Kidney (tissue), 22 donors: ENCODE results near the gene SLC7A6. TPM values are rescaled to one million over a fixed set of nuclear protein-coding genes. Genes with fewer than 3 reads are reported as not detected.

ENCODE experiments used
- DNase-seq, 5 donors: peaks; one replicate each; pipeline ENCODE4 v3.0.0-alpha.2; 2013 to 2020
- FAIRE-seq: peaks from 2 replicates; lab custom pipeline; 2012; peaks lifted over from hg19 to GRCh38; lab: Jason Lieb, UNC
- H3K27ac ChIP-seq, 2 donors: one replicate each; pipeline ENCODE4 v1.7.0; 2013; ENCODE audit warnings: low read depth in 2 of 2, low read length in 2 of 2, inconsistent platforms in 1 of 2
- H3K27me3 ChIP-seq: one replicate; pipeline ENCODE4 v1.7.1; 2013; ENCODE audit warnings: low read length, inconsistent platforms; ENCODE audit not compliant: control insufficient read depth, insufficient read depth
- H3K36me3 ChIP-seq, 3 donors: one replicate each; pipeline versions ENCODE4 v1.7.0 to v1.7.1; 2013; ENCODE audit warnings: low read length in 3 of 3, control low read depth in 1 of 3, inconsistent platforms in 1 of 3; ENCODE audit not compliant: insufficient read depth in 3 of 3, control insufficient read depth in 2 of 3
- H3K4me1 ChIP-seq, 3 donors: one replicate each; pipeline versions ENCODE4 v1.7.0 to v1.7.1; 2013; ENCODE audit warnings: low read length in 3 of 3, inconsistent platforms in 1 of 3, low read depth in 1 of 3; ENCODE audit not compliant: control insufficient read depth in 2 of 3, insufficient read depth in 2 of 3
- H3K4me3 ChIP-seq, 3 donors: one replicate each; pipeline versions ENCODE4 v1.7.0 to v1.8.1; 2013; ENCODE audit warnings: low read length in 3 of 3, control low read depth in 1 of 3, inconsistent platforms in 1 of 3
- H3K9ac ChIP-seq, 3 donors: one replicate each; pipeline versions ENCODE4 v1.7.0 to v1.7.1; 2013; ENCODE audit warnings: low read length in 3 of 3, control low read depth in 1 of 3, inconsistent platforms in 1 of 3
- H3K9me3 ChIP-seq, 3 donors: one replicate each; pipeline versions ENCODE4 v1.7.0 to v1.7.1; 2013; ENCODE audit warnings: low read length in 3 of 3, control low read depth in 1 of 3, inconsistent platforms in 1 of 3; ENCODE audit not compliant: control insufficient read depth in 2 of 3, insufficient read depth in 1 of 3
- intact Hi-C: fragments of 100-400 bp; cut with DNase I; formaldehyde crosslinking; loops from one replicate; pipeline ENCODE4 v1.11.1; 2022
- long read RNA-seq, 10 donors: library from polyadenylated mRNA in 1 of 10; unstranded in 1 of 10; transcript quantifications; one replicate each; pipeline ENCODE4 v2.0.0 and lab custom pipeline, GENCODE V29; 2021 to 2026
- polyA plus RNA-seq: library from polyadenylated mRNA; stranded (reverse); fragments of 350-450 nt; fragmentation: Illumina TruSeq; extraction: RNeasy Lipid Tissue Mini Kit (QIAGEN cat#74804); gene quantifications from one replicate; pipeline ENCODE4 v1.2.3, GENCODE V29; 2014; ENCODE audit warnings: low read depth, low replicate concordance; ENCODE audit not compliant: insufficient read depth
- total RNA-seq: library from RNA; stranded (reverse); fragmentation: NEBNext Ultra II Directional; extraction: Animal tissue kit (Norgen Biotek cat#: 25700); gene quantifications from one replicate; pipeline ENCODE4 v1.2.1, GENCODE V29; 2021
- TF ChIP-seq, protein P1 (sequence below): IDR thresholded peaks from 3 replicates; pipeline ENCODE4 v1.5.1; 2012; ENCODE audit warnings: mild to moderate bottlenecking, moderate library complexity, borderline replicate concordance; ENCODE audit not compliant: insufficient read depth; ENCODE audit errors: extremely low read depth
- donor health status: control.
- donor health status: control.
- donor health status: control.
- donor health status: control.
- donor health status: control.
- donor health status: DM: yes; HTN: yes; CAD: no.
- donor health status: Normal renal cell carcinoma (clear cell type).

The SLC7A6 gene
- total RNA-seq (24.0 TPM), polyA plus RNA-seq (5.0 TPM)
- long read RNA-seq, donor 1, partial matches to known transcripts, result 0 of 3 reads
- long read RNA-seq, donor 1, other reads (novel, unspliced or antisense), result 0 of 3 reads
- long read RNA-seq, donor 2, partial matches to known transcripts, result 0 of 1 reads
- long read RNA-seq, donor 2, other reads (novel, unspliced or antisense), result 0 of 1 reads
- long read RNA-seq, donor 3, result 0 reads
- long read RNA-seq, donor 4, result 0 reads
- long read RNA-seq, donor 5, result 0 reads
- long read RNA-seq, donor 6, result 0 reads
- long read RNA-seq, donor 7, partial matches to known transcripts, result 3 of 13 reads
- long read RNA-seq, donor 7, other reads (novel, unspliced or antisense), result 10 of 13 reads
- long read RNA-seq, donor 8, result 0 reads
- long read RNA-seq, donor 9, result 0 reads
- long read RNA-seq, donor 10, partial matches to known transcripts, result 0 of 1 reads
- long read RNA-seq, donor 10, other reads (novel, unspliced or antisense), result 0 of 1 reads

DNA sequence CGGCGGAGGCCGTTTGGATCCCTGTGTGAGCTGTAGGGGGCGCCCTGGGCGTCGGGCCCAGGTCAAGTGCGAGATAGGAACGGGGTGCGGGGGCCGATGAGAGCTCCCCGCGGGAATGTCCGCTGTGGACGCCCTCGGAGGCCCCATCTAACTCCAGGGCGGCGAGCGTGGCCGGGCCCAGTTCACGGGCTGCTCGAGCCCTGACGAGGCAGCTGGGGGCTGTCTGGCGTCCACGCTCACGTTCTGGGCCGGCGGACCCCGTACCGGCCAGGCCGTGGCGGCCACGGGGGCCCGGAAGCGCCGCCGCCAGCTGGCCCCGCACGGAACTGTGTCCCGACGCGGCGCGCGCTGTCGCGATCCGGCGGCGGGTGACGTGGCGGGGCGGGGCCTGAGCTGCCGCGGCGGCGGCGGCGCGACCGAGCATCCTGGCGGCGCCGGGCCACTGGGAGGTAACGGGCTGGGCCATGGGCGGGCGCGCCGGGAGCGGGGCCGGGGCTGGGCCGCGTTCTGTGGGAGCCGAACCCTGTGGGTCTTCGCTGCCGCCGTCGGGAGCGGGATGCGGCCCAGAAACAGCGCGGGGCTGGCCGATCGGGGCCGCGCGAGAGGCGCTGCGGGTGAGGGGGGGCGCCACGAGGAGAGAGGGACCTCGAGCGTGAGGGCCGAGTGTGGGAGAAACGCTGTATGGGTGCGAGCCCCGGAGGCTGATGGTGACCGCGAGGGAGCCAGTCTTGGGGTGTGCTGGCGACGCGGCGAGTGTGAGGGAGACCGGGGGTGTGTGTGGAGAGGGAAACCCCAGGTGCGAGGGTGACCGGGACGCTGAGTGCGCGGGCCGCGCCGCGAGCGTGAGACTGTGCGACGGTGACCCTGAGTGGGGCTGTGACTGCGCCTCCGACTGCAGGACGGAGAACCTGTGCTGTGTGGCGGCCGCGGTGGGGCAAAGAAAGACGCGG is at the start of gene SLC7A6:
SLC7A6 (plus strand) TSS at position 399 of the 950 bp plus-strand sequence. CDS start 10,201 bp downstream, outside the sequence.
- Histone ChIP-seq H3K27ac (peak within 1 kb of the TSS; percentile 92 to 96), H3K4me1 (peaks cover 0 to 27% (median 13%) of the 10 kb centered on the region in 3 donors), H3K9ac (peak within 1 kb of the TSS; percentile 34 to 74 (median 37)), H3K9me3 (no peaks in the 10 kb centered on the region), H3K27me3 (no peaks in the 10 kb centered on the region), H3K4me3 (peak within 1 kb of the TSS; percentile 64 to 77 (median 65)), H3K36me3 (peaks cover 0 to 13% (median 6%) of the 10 kb centered on the region in 3 donors)
- DNase-seq (peak; percentile 73 to 92 (median 80)), FAIRE-seq (no peak)
- intact Hi-C loops, result loop anchor here (10.0 kb wide), 1 partner anchor 50 kb away; the partner anchor contains the start of genes PRMT7 and SLC7A6OS
- TF ChIP-seq, protein P1, sequence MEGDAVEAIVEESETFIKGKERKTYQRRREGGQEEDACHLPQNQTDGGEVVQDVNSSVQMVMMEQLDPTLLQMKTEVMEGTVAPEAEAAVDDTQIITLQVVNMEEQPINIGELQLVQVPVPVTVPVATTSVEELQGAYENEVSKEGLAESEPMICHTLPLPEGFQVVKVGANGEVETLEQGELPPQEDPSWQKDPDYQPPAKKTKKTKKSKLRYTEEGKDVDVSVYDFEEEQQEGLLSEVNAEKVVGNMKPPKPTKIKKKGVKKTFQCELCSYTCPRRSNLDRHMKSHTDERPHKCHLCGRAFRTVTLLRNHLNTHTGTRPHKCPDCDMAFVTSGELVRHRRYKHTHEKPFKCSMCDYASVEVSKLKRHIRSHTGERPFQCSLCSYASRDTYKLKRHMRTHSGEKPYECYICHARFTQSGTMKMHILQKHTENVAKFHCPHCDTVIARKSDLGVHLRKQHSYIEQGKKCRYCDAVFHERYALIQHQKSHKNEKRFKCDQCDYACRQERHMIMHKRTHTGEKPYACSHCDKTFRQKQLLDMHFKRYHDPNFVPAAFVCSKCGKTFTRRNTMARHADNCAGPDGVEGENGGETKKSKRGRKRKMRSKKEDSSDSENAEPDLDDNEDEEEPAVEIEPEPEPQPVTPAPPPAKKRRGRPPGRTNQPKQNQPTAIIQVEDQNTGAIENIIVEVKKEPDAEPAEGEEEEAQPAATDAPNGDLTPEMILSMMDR, result peak; percentile 53

DNA sequence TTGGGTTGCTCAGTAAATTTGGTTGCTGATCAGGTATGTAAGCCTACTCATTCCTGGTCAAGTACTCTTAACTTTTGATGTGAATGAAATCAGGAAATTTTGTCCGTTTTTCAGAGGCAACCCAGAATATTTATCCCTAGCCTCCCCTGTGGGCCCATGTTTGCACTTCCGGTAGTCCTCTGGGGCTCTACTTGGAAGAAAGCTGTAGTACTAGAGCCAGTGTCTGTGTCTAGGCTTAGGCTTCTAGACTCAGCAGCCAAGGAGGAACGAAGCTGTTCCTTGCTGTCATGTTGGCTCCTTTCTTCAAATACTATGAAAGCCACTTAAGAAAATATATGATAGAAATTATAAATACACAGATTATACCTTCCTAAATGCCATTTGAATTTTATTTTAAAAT is 49.6 kb upstream of the SLC7A6 start:
- H3K4me1 ChIP-seq, result no peaks in the 10 kb centered on the region
- DNase-seq (no peak), FAIRE-seq (no peak)
- intact Hi-C loops, result loop anchor here (10.0 kb wide), 1 partner anchor 120 kb away; no protein-coding TSS in a partner anchor
- no peaks in the 10 kb centered on the region for H3K9me3 ChIP-seq
- peaks cover 0 to 2% (median 0%) of the 10 kb centered on the region in 3 donors for H3K36me3 ChIP-seq
- no peak overlapping the region for H3K9ac ChIP-seq
- H3K4me3 ChIP-seq, result no peak overlapping the region
- no peak overlapping the region for H3K27ac ChIP-seq
- TF ChIP-seq, protein P1, result no peak
- H3K27me3 ChIP-seq, result no peaks in the 10 kb centered on the region

DNA sequence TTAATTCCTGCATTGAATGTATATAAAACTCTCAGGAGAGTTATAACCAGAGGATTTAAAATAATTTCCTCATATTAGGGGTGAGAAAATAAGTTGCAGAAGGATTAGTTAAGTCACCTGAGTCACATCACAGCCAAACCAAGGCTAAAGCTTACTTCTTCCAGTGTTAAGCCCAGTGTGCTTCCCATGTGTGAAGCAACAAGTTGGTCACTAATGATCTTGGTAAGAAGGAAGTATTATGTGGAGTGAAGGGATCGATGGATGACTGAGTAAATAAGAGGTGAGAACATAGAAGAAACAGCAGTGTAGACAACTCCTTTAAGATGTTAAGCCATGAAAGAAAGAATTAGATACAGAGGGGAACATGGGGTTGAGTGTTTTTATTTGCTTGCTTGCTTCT is 49.0 kb upstream of the SLC7A6 start:
- FAIRE-seq, result no peak
- TF ChIP-seq, protein P1, result no peak
- intact Hi-C loops, result loop anchor here (10.0 kb wide), 1 partner anchor 121 kb away; no protein-coding TSS in a partner anchor

More for the DNA sequence above, 49.0 kb upstream of the SLC7A6 start:
- no peaks in the 10 kb centered on the region for H3K4me1 ChIP-seq
- H3K27me3 ChIP-seq, result no peaks in the 10 kb centered on the region
- no peak overlapping the region for H3K27ac ChIP-seq
- no peaks in the 10 kb centered on the region for H3K9me3 ChIP-seq
- H3K36me3 ChIP-seq, result peaks cover 0 to 2% (median 0%) of the 10 kb centered on the region in 3 donors
- H3K4me3 ChIP-seq, result no peak overlapping the region
- no peak for DNase-seq
- H3K9ac ChIP-seq, result no peak overlapping the region
